HCT116 (cell line): ENCODE results near the gene HOXD13. TPM values are rescaled to one million over a fixed set of nuclear protein-coding genes. Genes with fewer than 3 reads are reported as not detected.

ENCODE experiments used
- ATAC-seq: fragments of 200-7000 bp; cut with Tn5 transposase; 2 replicates; pipeline ENCODE4 v1.9.1; 2020; ENCODE audit warnings: mild to moderate bottlenecking, moderate library complexity
- BruUV-seq: library from RNA; stranded (reverse); fragments of 400-500 nt; replicated peaks from 2 replicates; lab custom pipeline; 2021; lab: Mats Ljungman, UMichigan
- CTCF ChIA-PET: fragments of 300-600 bp; sonication (Branson Sonifier 250); formaldehyde crosslinking; loops from one replicate; lab custom pipeline; 2021; ENCODE audit warnings: antibody characterized with exemption; lab: Charles Lee
- POLR2A ChIA-PET: fragments of 300-600, 350-600 bp; sonication (Branson Sonifier 250); formaldehyde crosslinking; loops from one replicate; lab custom pipeline; 2021; ENCODE audit warnings: antibody characterized with exemption; lab: Charles Lee
- RAD21 ChIA-PET, 2 experiments: fragments of 300-600 bp; sonication (Branson Sonifier 250); formaldehyde crosslinking; loops; one replicate each; lab custom pipeline; 2023; ENCODE audit warnings: low total read pairs in 2 of 2; ENCODE audit not compliant: uncharacterized antibody in 2 of 2, unreplicated experiment in 2 of 2, low non-redundant PET in 1 of 2; lab: Charles Lee
- DNase-seq: peaks from one replicate; pipeline ENCODE4 v3.0.0-alpha.2; 2010; ENCODE audit warnings: low read depth, low spot score
- H2AFZ ChIP-seq: fragments of 200-600 bp; shearing (Covaris generic), sonication (generic); 2 replicates; pipeline ENCODE4 v1.6.1; 2017; ENCODE audit warnings: low read depth, mixed run types, mixed read lengths, antibody characterized with exemption, low read length; ENCODE audit not compliant: poor library complexity, severe bottlenecking
- H3K27ac ChIP-seq: 2 replicates; pipeline ENCODE4 v1.5.1; 2012; ENCODE audit warnings: low read depth, low read length
- H3K27me3 ChIP-seq: fragments of 200-600 bp; sonication (generic); 2 replicates; pipeline ENCODE4 v1.6.1; 2016; ENCODE audit warnings: mixed run types, low read length, mixed read lengths; ENCODE audit not compliant: insufficient read depth
- H3K36me3 ChIP-seq, 2 experiments: fragments of 200-500 bp in 1 of 2; fragments of 200-600 bp in 1 of 2; sonication (Bioruptor generic) in 1 of 2; sonication (generic) in 1 of 2; 2 replicates each; pipeline versions ENCODE4 v1.5.1 to v1.6.1; 2014 to 2016; ENCODE audit warnings: low read length in 2 of 2, inconsistent platforms in 1 of 2, mixed read lengths in 1 of 2, mixed run types in 1 of 2; ENCODE audit not compliant: insufficient read depth in 2 of 2, control insufficient read depth in 1 of 2
- H3K4me1 ChIP-seq, 2 experiments: fragments of 200-600 bp in 1 of 2; sonication (generic) in 1 of 2; 2 replicates each; pipeline versions ENCODE4 v1.5.1 to v1.6.1; 2012 to 2017; ENCODE audit warnings: low read length in 2 of 2, inconsistent platforms in 1 of 2, mild to moderate bottlenecking in 1 of 2, mixed read lengths in 1 of 2, mixed run types in 1 of 2, moderate library complexity in 1 of 2; ENCODE audit not compliant: insufficient read depth in 2 of 2, control insufficient read depth in 1 of 2
- H3K4me2 ChIP-seq: fragments of 200-600 bp; sonication (generic); 2 replicates; pipeline ENCODE4 v1.6.1; 2017; ENCODE audit warnings: mixed run types, low read length, mixed read lengths
- H3K4me3 ChIP-seq, 2 experiments: fragments of 200-600 bp in 1 of 2; sonication (generic) in 1 of 2; replicated peaks in 1 of 2; 2 replicates each; pipeline ENCODE4 v1.5.1; 2011 to 2016; ENCODE audit warnings: low read length in 2 of 2, control low read depth in 1 of 2, low read depth in 1 of 2, mild to moderate bottlenecking in 1 of 2, mixed read lengths in 1 of 2, mixed run types in 1 of 2
- H3K79me2 ChIP-seq: fragments of 200-600 bp; sonication (generic); 2 replicates; pipeline ENCODE4 v1.6.1; 2017; ENCODE audit warnings: mild to moderate bottlenecking, mixed run types, low read length, moderate library complexity, mixed read lengths; ENCODE audit not compliant: insufficient read depth
- H3K9ac ChIP-seq: fragments of 200-600 bp; sonication (generic); 2 replicates; pipeline ENCODE4 v1.6.1; 2016; ENCODE audit warnings: low read length, mixed read lengths
- H3K9me2 ChIP-seq: fragments of 200-600 bp; sonication (generic), shearing (Covaris generic); 2 replicates; pipeline ENCODE4 v1.6.1; 2017; ENCODE audit warnings: mixed run types, mild to moderate bottlenecking, moderate library complexity; ENCODE audit not compliant: insufficient read depth
- H3K9me3 ChIP-seq, 2 experiments: fragments of 200-500 bp in 1 of 2; fragments of 200-600 bp in 1 of 2; sonication (Bioruptor generic) in 1 of 2; sonication (generic) in 1 of 2; 2 replicates each; pipeline ENCODE4 v1.6.1; 2014 to 2017; ENCODE audit warnings: low read length in 2 of 2, mixed read lengths in 2 of 2, inconsistent platforms in 1 of 2, low read depth in 1 of 2, mild to moderate bottlenecking in 1 of 2, mixed run types in 1 of 2, moderate library complexity in 1 of 2; ENCODE audit not compliant: control insufficient read depth in 1 of 2, insufficient read depth in 1 of 2
- H4K20me1 ChIP-seq: fragments of 200-600 bp; sonication (generic), shearing (Covaris generic); 2 replicates; pipeline ENCODE4 v1.6.1; 2017; ENCODE audit warnings: mixed run types, mild to moderate bottlenecking, moderate library complexity; ENCODE audit not compliant: insufficient read depth
- ATF3 ChIP-seq: IDR thresholded peaks from 2 replicates; pipeline ENCODE4 v1.6.1; 2012
- CBX3 ChIP-seq: IDR thresholded peaks from 2 replicates; pipeline ENCODE4 v1.6.1; 2012; ENCODE audit warnings: low read depth
- CEBPB ChIP-seq: IDR thresholded peaks from 2 replicates; pipeline ENCODE4 v1.6.1; 2012; ENCODE audit warnings: low read depth
- EZH2phosphoT487 ChIP-seq: fragments of 200-600 bp; IDR thresholded peaks from 2 replicates; pipeline ENCODE4 v1.6.1; 2018; ENCODE audit warnings: antibody characterized with exemption, borderline replicate concordance
- MAX ChIP-seq: IDR thresholded peaks from 2 replicates; pipeline ENCODE4 v1.6.1; 2012
- POLR2AphosphoS5 ChIP-seq: IDR thresholded peaks from 2 replicates; pipeline ENCODE4 v1.6.1; 2011; ENCODE audit warnings: mild to moderate bottlenecking, low read depth, low read length, moderate library complexity
- SIN3A ChIP-seq: IDR thresholded peaks from 2 replicates; pipeline ENCODE4 v1.6.1; 2012; ENCODE audit warnings: low read depth
- TCF7L2 ChIP-seq: IDR thresholded peaks from 2 replicates; pipeline ENCODE4 v1.7.0; 2011; ENCODE audit warnings: borderline replicate concordance, inconsistent platforms; ENCODE audit not compliant: insufficient read depth, insufficient read length; ENCODE audit errors: extremely low read depth
- YY1 ChIP-seq: IDR thresholded peaks from 2 replicates; pipeline ENCODE4 v1.6.1; 2011; ENCODE audit warnings: low read length, low read depth, moderate library complexity, mild to moderate bottlenecking; ENCODE audit not compliant: insufficient replicate concordance; ENCODE audit errors: extremely low read depth
- ZFX ChIP-seq: fragments of 450-650 bp; IDR thresholded peaks from 2 replicates; pipeline ENCODE4 v1.6.1; 2017
- intact Hi-C: fragments of 100-400 bp; cut with micrococcal nuclease; formaldehyde crosslinking; loops from 2 replicates; pipeline ENCODE4 v1.10.0; 2022
- total RNA-seq: library from RNA; stranded (reverse); gene quantifications from one replicate; pipeline ENCODE4 v1.2.1, GENCODE V29; 2021; ENCODE audit not compliant: unreplicated experiment

The HOXD13 gene
- total RNA-seq, 1 experiment from 2014 or later = not detected

- ChIA-PET RAD21 (no interaction called here), POLR2A (no interaction called here), CTCF (interaction anchor here (2.8 to 3.9 kb wide), 5 partner anchors 11 to 1020 kb away, joined by 15 to 36 read pairs (median 31); no protein-coding TSS in a partner anchor)
- no peaks in the 10 kb centered on the region for H3K9me2 ChIP-seq
- TF ChIP-seq ATF3 = no peak
- TF ChIP-seq ZFX = no peak
- TF ChIP-seq EZH2phosphoT487 = no peak
- peak; percentile 87 for TF ChIP-seq MAX
- TF ChIP-seq POLR2AphosphoS5 = peak; percentile 54
- TF ChIP-seq YY1 = peak; percentile 66
- no peak for TF ChIP-seq CEBPB
- peak; percentile 82 for TF ChIP-seq TCF7L2
- TF ChIP-seq CBX3 = peak; percentile 71; the same call in 1 of the 2 replicates
- peak; percentile 84 for TF ChIP-seq SIN3A
- no peaks in the 10 kb centered on the region for H3K79me2 ChIP-seq
- ATAC-seq (peak; percentile 62), DNase-seq (peak; percentile 59)
- H2AFZ ChIP-seq = peak within 1 kb of the TSS; percentile 96
- no peaks in the 10 kb centered on the region for H3K9me3 ChIP-seq
- peak within 1 kb of the TSS; percentile 40 to 58 for H3K4me3 ChIP-seq
- peak within 1 kb of the TSS; percentile 84 for H3K4me2 ChIP-seq
- peak within 1 kb of the TSS; percentile 32 for H3K9ac ChIP-seq
- no TSS peak for BruUV-seq
- peaks cover 6 to 17% of the 10 kb centered on the region in 2 experiments; a peak in 3 of 4 replicates for H3K4me1 ChIP-seq
- H3K36me3 ChIP-seq = no peaks in the 10 kb centered on the region
- intact Hi-C loops = loop anchor here (5.0 kb wide), 3 partner anchors 703 to 1628 kb away; no protein-coding TSS in a partner anchor
- no peaks in the 10 kb centered on the region for H4K20me1 ChIP-seq
- H3K27me3 ChIP-seq = no peaks in the 10 kb centered on the region
- H3K27ac ChIP-seq = peak within 1 kb of the TSS; percentile 69
These were observed 36.7 kb downstream of the HOXD13 start, which contains the start of gene HOXD8 for GRCh38 chr2:176128982-176129796. TSS of gene HOXD8 (plus strand) at chr2:176129705. CDS start at chr2:176130367, 662 bp downstream.
